ENCODE data around the gene ICAM5. TPM values are rescaled to one million over a fixed set of nuclear protein-coding genes. Genes with fewer than 3 reads are reported as not detected.
A peak's percentile ranks its signal among the peaks of the same experiment; 100 is the strongest.

Gene ICAM5
- total and polyA plus RNA-seq, 9 of the 15 experiments (the other 6 are each of a cell fraction or from before 2014, with no cell fraction given): 0.10 to 114 (median 13.7) TPM

GRCh38 chr19:10289167-10289835 is 451 bp upstream of the ICAM5 start (continued):
- TF ChIP-seq ZBTB11 (CRISPR knock-in tag; IDR thresholded peaks at IDR 0.05) (peak in 1 of 3 experiments; percentile 44; a peak in 1 of 6 replicates), MAX (CRISPR knock-in tag; IDR thresholded peaks at IDR 0.05) (peak; percentile 96), ID3 (CRISPR knock-in tag; IDR thresholded peaks at IDR 0.05) (no peak), ID3 (tag; IDR thresholded peaks at IDR 0.05) (0 out of 2 replicates have a peak, but pooled peaks have one; percentile 33), MECOM (CRISPR knock-in tag; IDR thresholded peaks at IDR 0.05) (no peak), HMG20B (CRISPR knock-in tag; IDR thresholded peaks at IDR 0.05) (peak; percentile 35; the same call in 1 of the 2 replicates), BCLAF1 (IDR thresholded peaks at IDR 0.05; ENCODE audit: borderline replicate concordance in 1 of 2, control insufficient read depth in 1 of 2, low read depth in 2 of 2, low read length in 1 of 2) (0 out of 4 replicates have a peak, but pooled peaks of 1 of the 2 experiments have one; percentile 46), MIER1 (IDR thresholded peaks at IDR 0.05; ENCODE audit: low read depth) (0 out of 2 replicates have a peak, but pooled peaks have one; percentile 16), ZC3H4 (CRISPR knock-in tag; IDR thresholded peaks at IDR 0.05; ENCODE audit: borderline replicate concordance) (0 out of 2 replicates have a peak, but pooled peaks have one; percentile 15), RNF2 (IDR thresholded peaks at IDR 0.05) (peak; percentile 16; the same call in 1 of the 2 replicates), CLOCK (CRISPR knock-in tag; IDR thresholded peaks at IDR 0.05; ENCODE audit: borderline replicate concordance) (no peak), ZNF124 (CRISPR knock-in tag; IDR thresholded peaks at IDR 0.05) (no peak), RAD51 (IDR thresholded peaks at IDR 0.05; ENCODE audit: borderline replicate concordance, low read depth) (peak; percentile 56; the same call in 1 of the 2 replicates)

Data from K562 (cell line).